Measurements from ENCODE around the gene LRRC58. TPM values are rescaled to one million over a fixed set of nuclear protein-coding genes. Genes with fewer than 3 reads are reported as not detected.

LRRC58 gene
- total and polyA plus RNA-seq, 2 of the 13 experiments (the other 11 are each of a cell fraction or from before 2014, with no cell fraction given): 9.7 to 17.3 TPM

DNA sequence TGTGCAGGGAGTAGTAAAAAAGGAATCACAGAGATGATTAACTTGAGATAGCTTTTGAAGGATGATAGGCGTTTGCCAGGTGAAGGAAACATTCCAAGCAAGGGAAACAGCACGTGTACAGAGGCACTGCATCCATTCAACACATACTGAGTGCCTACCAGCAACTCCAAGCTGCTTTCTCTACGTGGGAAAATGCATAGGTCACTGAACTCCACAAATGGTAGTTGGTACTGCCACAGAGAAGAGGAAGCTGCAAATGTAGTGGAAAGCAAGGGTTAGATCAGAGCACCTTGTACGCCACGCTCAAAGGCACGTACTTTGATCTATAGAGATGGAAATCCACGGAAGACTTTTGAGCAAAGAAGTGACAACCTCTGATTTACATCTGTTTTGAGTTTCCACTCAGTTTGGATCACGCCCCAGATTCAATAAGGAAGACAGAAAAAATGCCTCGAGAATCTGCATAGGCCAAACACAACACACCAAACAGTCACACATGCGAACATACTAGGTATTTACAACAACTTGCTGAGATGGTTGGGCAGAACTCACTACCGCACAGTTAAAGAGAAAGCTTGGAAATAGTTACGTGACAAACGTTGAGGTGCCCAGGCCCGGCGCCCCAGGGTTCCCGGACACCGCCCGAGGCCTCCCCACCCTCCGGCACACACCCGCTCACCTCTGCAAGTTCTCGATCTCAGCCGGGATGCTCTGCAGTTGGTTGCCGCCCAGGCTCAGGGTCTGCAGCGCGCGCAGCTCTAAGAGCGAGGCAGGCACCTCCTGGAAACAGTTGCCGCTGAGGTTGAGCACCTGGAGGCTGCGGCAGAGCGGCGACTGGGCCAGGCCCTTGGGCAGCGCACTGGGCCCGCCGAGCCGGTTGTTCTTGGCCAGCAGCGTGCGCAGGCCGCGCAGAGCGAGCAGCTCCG is 826 bp downstream of the LRRC58 start:
- no peaks in the 10 kb centered on the region for H3K9me3 ChIP-seq (ENCODE audit: low read length)
- WGBS (ENCODE audit: low lambda C conversion rate): under 1% methylated on average over 17 of the region's 41 CpGs
- peaks cover 47% of the 10 kb centered on the region for H3K79me2 ChIP-seq (ENCODE audit: insufficient read depth, low read length)
- H3K4me2 ChIP-seq (ENCODE audit: low read depth, low read length): peak overlapping the region; percentile 71
- in situ Hi-C loops (cut with HindIII; ENCODE audit: extremely low pct_ligation_motif_present, low pct_unique_long_range_greater_than_20kb) (no loop called here), intact Hi-C loops (cut with micrococcal nuclease; ENCODE audit: unreplicated experiment) (loop anchor here (2.0 to 10.0 kb wide), 4 partner anchors 68 to 254 kb away; partner anchors contain the start of gene GSK3B)
- no peaks in the 10 kb centered on the region; a peak in 1 of 5 replicates for H3K27me3 ChIP-seq (ENCODE audit: control insufficient read depth in 1 of 2, insufficient read depth in 2 of 2, low read length in 2 of 2)
- peak overlapping the region; percentile 81 for H3K27ac ChIP-seq (ENCODE audit: extremely low read length, insufficient read depth, low read length)
- FAIRE-seq: no peak
- H3K4me3 ChIP-seq (replicated peaks in 1 of 3; ENCODE audit: insufficient read depth in 1 of 3, low read depth in 2 of 3, low read length in 3 of 3): peak overlapping the region; percentile 68 to 95 (median 87)
- DNase-seq (ENCODE audit: low spot score): peak; percentile 6
- CTCF ChIA-PET (ENCODE audit: low intra/inter-chr PET ratio, low total read pairs): no interaction called here
- no peak overlapping the region for H2AFZ ChIP-seq (ENCODE audit: low read length)
- H4K20me1 ChIP-seq (ENCODE audit: insufficient read depth, low read length): no peaks in the 10 kb centered on the region; the same call in 1 of the 2 replicates
- TSS peak; percentile 52 for BruUV-seq (replicated peaks)
- H3K36me3 ChIP-seq (replicated peaks in 1 of 2; ENCODE audit: control insufficient read depth in 1 of 2, insufficient read depth in 2 of 2, low read length in 2 of 2): no peaks in the 10 kb centered on the region
- ATAC-seq: peak; percentile 2
- POLR2A ChIA-PET: interaction anchor here (0.8 to 2.9 kb wide), 13 partner anchors 9 to 1108 kb away, joined by 3 to 22 read pairs (median 4); partner anchors contain the start of genes B4GALT4, NDUFB4 and TMEM39A
- H3K4me1 ChIP-seq (ENCODE audit: insufficient read depth, low read length): peaks cover 48% of the 10 kb centered on the region
- peak overlapping the region; percentile 82 for H3K9ac ChIP-seq (ENCODE audit: insufficient read depth, low read depth, low read length)
- TF ChIP-seq ZNF335 (CRISPR knock-in tag; IDR thresholded peaks at IDR 0.05) (no peak), ZNF598 (CRISPR knock-in tag; IDR thresholded peaks at IDR 0.05; ENCODE audit: borderline replicate concordance) (peak; percentile 1; the same call in 1 of the 2 replicates), HOXA7 (CRISPR knock-in tag; IDR thresholded peaks at IDR 0.05) (0 out of 2 replicates have a peak, but pooled peaks have one; percentile 29), ZNF44 (CRISPR knock-in tag; IDR thresholded peaks at IDR 0.05) (peak; percentile 15; the same call in 1 of the 2 replicates), MIER3 (CRISPR knock-in tag; IDR thresholded peaks at IDR 0.05; ENCODE audit: borderline replicate concordance) (0 out of 2 replicates have a peak, but pooled peaks have one; percentile 16), SNAI1 (CRISPR knock-in tag; IDR thresholded peaks at IDR 0.05; ENCODE audit: borderline replicate concordance) (0 out of 2 replicates have a peak, but pooled peaks have one; percentile 73), EED (CRISPR knock-in tag; IDR thresholded peaks at IDR 0.05) (0 out of 2 replicates have a peak, but pooled peaks have one; percentile 3), ATM (IDR thresholded peaks at IDR 0.05; ENCODE audit: borderline replicate concordance) (no peak), TARDBP (CRISPR knock-in tag; IDR thresholded peaks at IDR 0.05) (0 out of 2 replicates have a peak, but pooled peaks have one; percentile 10)
- TF ChIP-seq, protein P1, sequence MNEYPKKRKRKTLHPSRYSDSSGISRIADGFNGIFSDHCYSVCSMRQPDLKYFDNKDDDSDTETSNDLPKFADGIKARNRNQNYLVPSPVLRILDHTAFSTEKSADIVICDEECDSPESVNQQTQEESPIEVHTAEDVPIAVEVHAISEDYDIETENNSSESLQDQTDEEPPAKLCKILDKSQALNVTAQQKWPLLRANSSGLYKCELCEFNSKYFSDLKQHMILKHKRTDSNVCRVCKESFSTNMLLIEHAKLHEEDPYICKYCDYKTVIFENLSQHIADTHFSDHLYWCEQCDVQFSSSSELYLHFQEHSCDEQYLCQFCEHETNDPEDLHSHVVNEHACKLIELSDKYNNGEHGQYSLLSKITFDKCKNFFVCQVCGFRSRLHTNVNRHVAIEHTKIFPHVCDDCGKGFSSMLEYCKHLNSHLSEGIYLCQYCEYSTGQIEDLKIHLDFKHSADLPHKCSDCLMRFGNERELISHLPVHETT (CRISPR knock-in tag; conservative IDR thresholded peaks at IDR 0.05): no peak
- TF ChIP-seq, protein P2, sequence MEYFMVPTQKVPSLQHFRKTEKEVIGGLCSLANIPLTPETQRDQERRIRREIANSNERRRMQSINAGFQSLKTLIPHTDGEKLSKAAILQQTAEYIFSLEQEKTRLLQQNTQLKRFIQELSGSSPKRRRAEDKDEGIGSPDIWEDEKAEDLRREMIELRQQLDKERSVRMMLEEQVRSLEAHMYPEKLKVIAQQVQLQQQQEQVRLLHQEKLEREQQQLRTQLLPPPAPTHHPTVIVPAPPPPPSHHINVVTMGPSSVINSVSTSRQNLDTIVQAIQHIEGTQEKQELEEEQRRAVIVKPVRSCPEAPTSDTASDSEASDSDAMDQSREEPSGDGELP (IDR thresholded peaks at IDR 0.05; ENCODE audit: borderline replicate concordance, low read depth): 0 out of 2 replicates have a peak, but pooled peaks have one; percentile 57
- TF ChIP-seq, protein P3, sequence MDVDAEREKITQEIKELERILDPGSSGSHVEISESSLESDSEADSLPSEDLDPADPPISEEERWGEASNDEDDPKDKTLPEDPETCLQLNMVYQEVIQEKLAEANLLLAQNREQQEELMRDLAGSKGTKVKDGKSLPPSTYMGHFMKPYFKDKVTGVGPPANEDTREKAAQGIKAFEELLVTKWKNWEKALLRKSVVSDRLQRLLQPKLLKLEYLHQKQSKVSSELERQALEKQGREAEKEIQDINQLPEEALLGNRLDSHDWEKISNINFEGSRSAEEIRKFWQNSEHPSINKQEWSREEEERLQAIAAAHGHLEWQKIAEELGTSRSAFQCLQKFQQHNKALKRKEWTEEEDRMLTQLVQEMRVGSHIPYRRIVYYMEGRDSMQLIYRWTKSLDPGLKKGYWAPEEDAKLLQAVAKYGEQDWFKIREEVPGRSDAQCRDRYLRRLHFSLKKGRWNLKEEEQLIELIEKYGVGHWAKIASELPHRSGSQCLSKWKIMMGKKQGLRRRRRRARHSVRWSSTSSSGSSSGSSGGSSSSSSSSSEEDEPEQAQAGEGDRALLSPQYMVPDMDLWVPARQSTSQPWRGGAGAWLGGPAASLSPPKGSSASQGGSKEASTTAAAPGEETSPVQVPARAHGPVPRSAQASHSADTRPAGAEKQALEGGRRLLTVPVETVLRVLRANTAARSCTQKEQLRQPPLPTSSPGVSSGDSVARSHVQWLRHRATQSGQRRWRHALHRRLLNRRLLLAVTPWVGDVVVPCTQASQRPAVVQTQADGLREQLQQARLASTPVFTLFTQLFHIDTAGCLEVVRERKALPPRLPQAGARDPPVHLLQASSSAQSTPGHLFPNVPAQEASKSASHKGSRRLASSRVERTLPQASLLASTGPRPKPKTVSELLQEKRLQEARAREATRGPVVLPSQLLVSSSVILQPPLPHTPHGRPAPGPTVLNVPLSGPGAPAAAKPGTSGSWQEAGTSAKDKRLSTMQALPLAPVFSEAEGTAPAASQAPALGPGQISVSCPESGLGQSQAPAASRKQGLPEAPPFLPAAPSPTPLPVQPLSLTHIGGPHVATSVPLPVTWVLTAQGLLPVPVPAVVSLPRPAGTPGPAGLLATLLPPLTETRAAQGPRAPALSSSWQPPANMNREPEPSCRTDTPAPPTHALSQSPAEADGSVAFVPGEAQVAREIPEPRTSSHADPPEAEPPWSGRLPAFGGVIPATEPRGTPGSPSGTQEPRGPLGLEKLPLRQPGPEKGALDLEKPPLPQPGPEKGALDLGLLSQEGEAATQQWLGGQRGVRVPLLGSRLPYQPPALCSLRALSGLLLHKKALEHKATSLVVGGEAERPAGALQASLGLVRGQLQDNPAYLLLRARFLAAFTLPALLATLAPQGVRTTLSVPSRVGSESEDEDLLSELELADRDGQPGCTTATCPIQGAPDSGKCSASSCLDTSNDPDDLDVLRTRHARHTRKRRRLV (CRISPR knock-in tag; IDR thresholded peaks at IDR 0.05): no peak
- TF ChIP-seq, protein P4, sequence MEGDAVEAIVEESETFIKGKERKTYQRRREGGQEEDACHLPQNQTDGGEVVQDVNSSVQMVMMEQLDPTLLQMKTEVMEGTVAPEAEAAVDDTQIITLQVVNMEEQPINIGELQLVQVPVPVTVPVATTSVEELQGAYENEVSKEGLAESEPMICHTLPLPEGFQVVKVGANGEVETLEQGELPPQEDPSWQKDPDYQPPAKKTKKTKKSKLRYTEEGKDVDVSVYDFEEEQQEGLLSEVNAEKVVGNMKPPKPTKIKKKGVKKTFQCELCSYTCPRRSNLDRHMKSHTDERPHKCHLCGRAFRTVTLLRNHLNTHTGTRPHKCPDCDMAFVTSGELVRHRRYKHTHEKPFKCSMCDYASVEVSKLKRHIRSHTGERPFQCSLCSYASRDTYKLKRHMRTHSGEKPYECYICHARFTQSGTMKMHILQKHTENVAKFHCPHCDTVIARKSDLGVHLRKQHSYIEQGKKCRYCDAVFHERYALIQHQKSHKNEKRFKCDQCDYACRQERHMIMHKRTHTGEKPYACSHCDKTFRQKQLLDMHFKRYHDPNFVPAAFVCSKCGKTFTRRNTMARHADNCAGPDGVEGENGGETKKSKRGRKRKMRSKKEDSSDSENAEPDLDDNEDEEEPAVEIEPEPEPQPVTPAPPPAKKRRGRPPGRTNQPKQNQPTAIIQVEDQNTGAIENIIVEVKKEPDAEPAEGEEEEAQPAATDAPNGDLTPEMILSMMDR (CRISPR knock-in tag; IDR thresholded peaks at IDR 0.05): no peak

Measured in HepG2 (cell line).